Coronary artery (tissue), 2 donors: ENCODE results near the gene HMGN4.
A peak's percentile ranks its signal among the peaks of the same experiment; 100 is the strongest.

ENCODE experiments used
- DNase-seq: peaks from one replicate; pipeline ENCODE4 v3.0.0-alpha.2; 2017; ENCODE audit warnings: low spot score
- H3K27ac ChIP-seq, 2 donors: fragments of 200-600 bp; sonication (generic); one replicate each; pipeline ENCODE4 v1.5.1; 2016 to 2019
- H3K4me3 ChIP-seq: fragments of 200-600 bp; sonication (generic); 2 replicates; pipeline ENCODE4 v1.5.1; 2016; ENCODE audit warnings: mild to moderate bottlenecking, moderate library complexity
- TF ChIP-seq, protein P1 (sequence below): fragments of 200-600 bp; sonication (generic); IDR thresholded peaks from one replicate; pipeline ENCODE4 v1.5.1; 2019; ENCODE audit warnings: antibody characterized with exemption

The HMGN4 gene

DNA sequence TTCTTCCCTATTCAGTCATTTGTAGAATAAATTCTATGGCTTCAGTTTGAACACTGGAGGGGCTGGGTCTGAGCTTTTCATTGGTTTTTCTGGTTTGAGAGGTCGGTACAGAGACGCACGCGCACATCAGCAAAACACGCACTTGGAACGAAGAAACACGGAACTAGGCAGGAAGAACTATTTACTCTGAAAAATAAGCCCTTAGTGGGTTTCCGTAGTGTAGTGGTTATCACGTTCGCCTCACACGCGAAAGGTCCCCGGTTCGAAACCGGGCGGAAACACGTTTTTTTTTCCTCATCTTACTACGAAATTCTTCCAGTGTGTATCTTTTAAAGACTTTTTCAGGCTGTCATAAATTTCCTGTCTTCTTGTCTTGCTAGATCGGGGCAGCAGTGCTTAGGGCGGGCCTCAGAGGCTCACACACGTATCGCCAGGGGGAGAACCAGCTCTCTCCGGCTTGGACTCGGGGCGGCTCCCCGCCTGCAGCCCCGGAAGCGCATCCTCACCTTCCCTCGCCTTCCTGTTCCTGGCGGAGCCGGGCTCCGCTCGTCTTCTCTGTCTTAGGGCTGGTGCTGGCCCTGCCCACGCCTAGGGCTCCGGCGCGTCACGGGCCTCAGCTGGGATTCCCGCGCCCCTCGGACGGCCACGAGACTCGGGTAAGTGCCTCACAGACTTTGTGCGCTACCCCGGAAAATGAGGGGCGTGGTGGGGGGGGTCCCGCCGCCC lies at the start of gene HMGN4:
HMGN4 (plus strand) TSS at position 521 of the 726 bp plus-strand sequence. CDS start 6,841 bp downstream, outside the sequence.
- Histone ChIP-seq H3K4me3 (peak within 1 kb of the TSS; percentile 86), H3K27ac (peak within 1 kb of the TSS; percentile 84 to 91)
- peak; percentile 89 for DNase-seq
- TF ChIP-seq, protein P1, sequence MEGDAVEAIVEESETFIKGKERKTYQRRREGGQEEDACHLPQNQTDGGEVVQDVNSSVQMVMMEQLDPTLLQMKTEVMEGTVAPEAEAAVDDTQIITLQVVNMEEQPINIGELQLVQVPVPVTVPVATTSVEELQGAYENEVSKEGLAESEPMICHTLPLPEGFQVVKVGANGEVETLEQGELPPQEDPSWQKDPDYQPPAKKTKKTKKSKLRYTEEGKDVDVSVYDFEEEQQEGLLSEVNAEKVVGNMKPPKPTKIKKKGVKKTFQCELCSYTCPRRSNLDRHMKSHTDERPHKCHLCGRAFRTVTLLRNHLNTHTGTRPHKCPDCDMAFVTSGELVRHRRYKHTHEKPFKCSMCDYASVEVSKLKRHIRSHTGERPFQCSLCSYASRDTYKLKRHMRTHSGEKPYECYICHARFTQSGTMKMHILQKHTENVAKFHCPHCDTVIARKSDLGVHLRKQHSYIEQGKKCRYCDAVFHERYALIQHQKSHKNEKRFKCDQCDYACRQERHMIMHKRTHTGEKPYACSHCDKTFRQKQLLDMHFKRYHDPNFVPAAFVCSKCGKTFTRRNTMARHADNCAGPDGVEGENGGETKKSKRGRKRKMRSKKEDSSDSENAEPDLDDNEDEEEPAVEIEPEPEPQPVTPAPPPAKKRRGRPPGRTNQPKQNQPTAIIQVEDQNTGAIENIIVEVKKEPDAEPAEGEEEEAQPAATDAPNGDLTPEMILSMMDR: no peak

DNA sequence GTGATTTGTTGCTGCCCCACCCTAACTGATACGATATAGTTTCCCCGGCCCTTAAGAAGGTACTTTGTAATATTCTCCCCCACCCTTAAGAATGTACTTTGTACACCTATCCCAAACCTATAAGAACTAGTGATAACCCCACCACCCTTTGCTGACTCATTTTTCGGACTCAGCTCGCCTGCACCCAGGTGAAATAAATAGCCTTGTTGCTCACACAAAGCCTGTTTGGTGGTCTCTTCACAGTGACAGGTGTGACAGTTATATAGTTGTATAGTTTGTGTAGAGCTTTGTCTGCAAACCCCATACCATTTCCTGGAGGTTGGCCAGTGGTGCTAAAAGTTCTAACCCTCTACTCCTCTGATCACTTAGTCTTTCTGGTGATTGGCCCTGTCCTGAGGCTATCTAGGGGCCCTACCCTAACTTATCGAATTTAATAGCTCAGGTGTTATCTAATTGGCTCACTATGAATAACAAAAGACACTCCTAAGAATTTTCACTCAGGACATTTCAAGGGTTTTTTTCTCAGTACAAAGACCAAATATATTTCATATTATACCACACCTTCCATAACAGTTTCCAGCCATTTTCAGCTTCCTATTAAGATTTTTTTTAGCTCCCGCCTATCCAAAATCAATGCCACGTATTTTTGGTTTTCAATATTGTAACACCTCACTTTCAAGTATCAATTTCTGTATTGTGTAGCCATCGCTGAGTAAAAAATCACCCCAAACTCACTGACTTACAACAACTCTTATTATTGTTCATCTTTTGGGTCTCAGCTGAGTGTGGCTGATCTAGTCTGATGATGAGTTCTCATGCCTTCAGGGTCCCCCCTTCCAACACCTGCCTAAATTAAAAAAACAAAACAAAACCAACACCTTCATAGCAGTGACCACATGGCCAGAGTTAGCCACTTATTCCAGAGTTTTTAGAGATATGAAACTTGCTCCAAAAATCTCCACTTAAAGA lies 47.9 kb upstream of the HMGN4 start:
- TF ChIP-seq, protein P1: no peak
- no peak overlapping the region for H3K4me3 ChIP-seq
- H3K27ac ChIP-seq: no peak overlapping the region
- no peak for DNase-seq

DNA sequence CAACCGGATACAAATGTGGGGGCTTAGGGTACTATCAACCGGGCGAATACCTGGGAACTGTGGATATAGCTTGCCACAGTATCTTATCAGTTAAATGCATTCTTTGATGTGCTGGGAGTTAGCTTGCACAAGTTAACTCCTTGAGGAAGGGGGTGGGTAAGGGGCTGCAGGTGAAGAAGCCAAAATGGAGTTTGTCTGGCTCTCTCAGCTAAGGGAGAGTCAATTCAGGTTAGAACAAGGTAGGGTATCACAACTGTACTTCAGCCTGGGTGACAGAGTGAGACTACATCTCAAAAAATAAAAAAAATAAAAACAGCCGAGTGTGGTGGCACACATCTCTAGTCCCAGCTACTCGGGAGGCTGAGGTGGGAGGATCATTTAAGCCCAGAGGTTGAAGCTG lies 46.6 kb upstream of the HMGN4 start:
- TF ChIP-seq, protein P1: no peak
- DNase-seq: no peak
- no peak overlapping the region for H3K27ac ChIP-seq
- no peak overlapping the region for H3K4me3 ChIP-seq

DNA sequence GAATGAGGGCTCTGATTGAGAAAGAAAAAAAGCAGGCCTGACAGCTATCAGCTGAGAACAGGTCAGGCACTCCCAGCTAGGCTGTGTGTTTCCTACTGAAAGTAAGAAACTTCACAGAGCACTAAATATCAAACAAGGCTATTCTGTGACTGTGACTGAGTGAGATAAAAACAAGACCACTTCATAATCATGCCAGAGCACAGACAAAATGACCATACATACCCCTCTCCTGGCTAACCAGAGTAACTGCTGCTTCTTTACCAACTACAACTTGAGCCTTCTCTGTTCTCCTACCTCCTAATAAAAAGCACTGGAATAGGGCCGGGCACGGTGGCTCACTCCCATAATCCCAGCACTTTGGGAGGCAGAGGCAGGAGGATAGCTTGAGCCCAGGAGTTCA lies 44.9 kb upstream of the HMGN4 start:
- DNase-seq: no peak
- TF ChIP-seq, protein P1: no peak
- Histone ChIP-seq H3K4me3 (no peak overlapping the region), H3K27ac (no peak overlapping the region)

DNA sequence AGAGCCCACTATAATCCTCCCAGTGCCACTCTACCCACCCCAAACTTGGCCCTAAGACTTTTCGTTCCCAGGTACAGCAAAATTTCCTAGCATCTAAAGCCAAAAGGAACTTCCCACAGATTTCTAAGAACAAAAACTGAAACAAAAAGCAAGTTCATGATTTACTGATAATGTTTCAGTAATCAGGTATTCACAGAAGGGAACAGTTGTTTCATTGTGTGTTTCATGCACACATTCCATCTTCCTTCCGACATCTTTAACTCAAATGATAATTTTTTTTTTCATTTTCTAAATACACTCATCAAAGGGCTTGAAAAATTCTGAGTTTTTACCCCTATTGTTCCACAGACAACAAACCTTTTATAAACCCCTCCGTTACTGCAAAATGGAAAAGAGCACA lies 44.0 kb upstream of the HMGN4 start:
- Histone ChIP-seq H3K4me3 (no peak overlapping the region), H3K27ac (no peak overlapping the region)
- TF ChIP-seq, protein P1: no peak
- DNase-seq: no peak

DNA sequence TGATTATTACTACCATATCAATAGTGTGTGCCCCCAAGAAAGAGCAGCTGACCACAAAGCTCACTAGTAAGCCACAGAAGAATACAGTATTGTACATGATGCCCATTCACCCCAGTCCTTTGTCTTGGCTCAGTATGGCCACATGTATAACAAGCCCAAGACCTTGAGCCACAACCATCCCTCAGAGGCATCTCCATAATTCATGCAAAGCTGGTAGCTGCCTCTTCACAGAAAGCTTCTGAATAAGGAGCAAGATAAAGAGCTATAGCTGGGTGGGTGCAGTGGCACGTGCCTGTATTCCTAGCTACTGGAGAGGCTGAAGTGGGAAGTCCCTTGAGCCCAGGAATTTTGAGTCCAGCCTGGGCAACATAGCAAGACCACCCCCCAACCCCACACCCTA lies 42.9 kb upstream of the HMGN4 start:
- TF ChIP-seq, protein P1: no peak
- H3K27ac ChIP-seq: no peak overlapping the region
- no peak for DNase-seq
- no peak overlapping the region for H3K4me3 ChIP-seq
